ENCODE data around the gene TRPV3.
"Not testable (repeated sequence)": the region's sequence is repeated elsewhere in the genome, so short reads cannot be mapped to it uniquely, and the experiment has no call there.

Gene TRPV3

DNA sequence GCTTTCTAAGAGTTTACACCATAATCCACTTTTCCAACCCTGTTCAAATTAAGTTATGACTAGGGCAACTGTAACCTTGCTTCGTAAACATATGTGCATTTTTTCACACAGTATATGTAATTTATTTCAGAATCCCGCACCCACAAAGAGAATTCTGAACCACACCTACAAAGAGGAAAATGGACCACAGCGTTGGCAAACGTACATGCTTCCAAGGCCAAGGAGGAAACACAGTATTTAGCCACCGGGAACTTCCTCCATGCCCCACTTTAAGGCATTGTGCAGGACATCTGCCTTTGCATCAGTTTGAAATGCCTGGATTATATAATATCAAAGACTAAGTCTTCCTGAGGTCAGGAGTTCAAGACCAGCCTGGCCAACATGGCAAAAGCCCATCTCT, 88.1 kb downstream of the TRPV3 start:
- ChIA-PET POLR2A (no interaction called here), CTCF (no interaction called here)
- TF ChIP-seq, protein P1, sequence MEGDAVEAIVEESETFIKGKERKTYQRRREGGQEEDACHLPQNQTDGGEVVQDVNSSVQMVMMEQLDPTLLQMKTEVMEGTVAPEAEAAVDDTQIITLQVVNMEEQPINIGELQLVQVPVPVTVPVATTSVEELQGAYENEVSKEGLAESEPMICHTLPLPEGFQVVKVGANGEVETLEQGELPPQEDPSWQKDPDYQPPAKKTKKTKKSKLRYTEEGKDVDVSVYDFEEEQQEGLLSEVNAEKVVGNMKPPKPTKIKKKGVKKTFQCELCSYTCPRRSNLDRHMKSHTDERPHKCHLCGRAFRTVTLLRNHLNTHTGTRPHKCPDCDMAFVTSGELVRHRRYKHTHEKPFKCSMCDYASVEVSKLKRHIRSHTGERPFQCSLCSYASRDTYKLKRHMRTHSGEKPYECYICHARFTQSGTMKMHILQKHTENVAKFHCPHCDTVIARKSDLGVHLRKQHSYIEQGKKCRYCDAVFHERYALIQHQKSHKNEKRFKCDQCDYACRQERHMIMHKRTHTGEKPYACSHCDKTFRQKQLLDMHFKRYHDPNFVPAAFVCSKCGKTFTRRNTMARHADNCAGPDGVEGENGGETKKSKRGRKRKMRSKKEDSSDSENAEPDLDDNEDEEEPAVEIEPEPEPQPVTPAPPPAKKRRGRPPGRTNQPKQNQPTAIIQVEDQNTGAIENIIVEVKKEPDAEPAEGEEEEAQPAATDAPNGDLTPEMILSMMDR (IDR thresholded peaks at IDR 0.05; ENCODE audit: control extremely low read depth, extremely low read depth, low read depth, missing control alignments): no peak
- DNase-seq (ENCODE audit: extremely low spot score): no peak

DNA sequence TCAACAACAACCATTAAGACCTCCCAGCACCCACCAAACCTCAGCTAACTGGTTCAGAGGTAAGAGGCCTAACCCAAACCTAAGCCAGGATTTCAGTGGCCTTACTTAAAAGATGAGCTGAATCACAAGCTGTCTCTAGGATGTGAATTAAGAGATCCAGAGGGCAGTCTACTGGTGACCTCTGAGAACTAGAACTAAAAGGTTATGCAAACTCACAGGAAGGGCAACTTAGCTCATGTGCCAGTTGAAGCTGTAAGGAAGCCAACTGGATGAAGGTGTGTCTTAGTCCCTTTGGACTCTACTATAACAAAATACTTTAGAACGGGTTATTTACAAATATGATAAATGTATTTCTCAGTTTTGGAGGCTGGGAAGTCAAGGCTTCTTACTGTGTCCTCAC, 91.3 kb downstream of the TRPV3 start:
- CTCF ChIA-PET; DNase-seq (ENCODE audit: extremely low spot score); POLR2A ChIA-PET: not testable (repeated sequence)

Measured in GM10248 (cell line).